Progenitor cell of endocrine pancreas (in vitro differentiated cells): ENCODE measurements around the gene CPA5. TPM values are rescaled to one million over a fixed set of nuclear protein-coding genes. Genes with fewer than 3 reads are reported as not detected.
A peak's percentile ranks its signal among the peaks of the same experiment; 100 is the strongest.

Experiments
- DNase-seq: peaks from one replicate; pipeline ENCODE4 v3.0.0; 2021; ENCODE audit warnings: low spot score; ENCODE audit not compliant: unreplicated experiment
- H3K27ac Mint-ChIP-seq: 2 replicates; pipeline ENCODE4 v1.8.0; 2021; ENCODE audit warnings: mild to moderate bottlenecking, moderate library complexity, mixed read lengths
- H3K27me3 Mint-ChIP-seq: 2 replicates; pipeline ENCODE4 v1.8.0; 2021; ENCODE audit warnings: mixed read lengths
- H3K36me3 Mint-ChIP-seq: 2 replicates; pipeline ENCODE4 v1.8.0; 2022; ENCODE audit warnings: mixed read lengths; ENCODE audit not compliant: insufficient read depth
- H3K4me1 Mint-ChIP-seq: 2 replicates; pipeline ENCODE4 v1.8.0; 2021; ENCODE audit warnings: low read depth, mixed read lengths
- H3K4me3 Mint-ChIP-seq: 2 replicates; pipeline ENCODE4 v1.8.0; 2021; ENCODE audit warnings: low read depth, mild to moderate bottlenecking, moderate library complexity, mixed read lengths
- H3K9me3 Mint-ChIP-seq: 2 replicates; pipeline ENCODE4 v1.8.0; 2021; ENCODE audit warnings: low read depth, mixed read lengths
- total RNA-seq: library from RNA; stranded (reverse); gene quantifications from 2 replicates; pipeline ENCODE4 v1.2.1, GENCODE V29; 2021
- TF ChIP-seq, protein P1 (sequence below): fragments of 200-600 bp; sonication (generic); IDR thresholded peaks from one replicate; pipeline ENCODE4 v1.5.0; 2021; ENCODE audit warnings: antibody characterized with exemption, mild to moderate bottlenecking; ENCODE audit not compliant: unreplicated experiment

CPA5 gene
- total RNA-seq, 1 donor from 2014 or later: not detected

DNA sequence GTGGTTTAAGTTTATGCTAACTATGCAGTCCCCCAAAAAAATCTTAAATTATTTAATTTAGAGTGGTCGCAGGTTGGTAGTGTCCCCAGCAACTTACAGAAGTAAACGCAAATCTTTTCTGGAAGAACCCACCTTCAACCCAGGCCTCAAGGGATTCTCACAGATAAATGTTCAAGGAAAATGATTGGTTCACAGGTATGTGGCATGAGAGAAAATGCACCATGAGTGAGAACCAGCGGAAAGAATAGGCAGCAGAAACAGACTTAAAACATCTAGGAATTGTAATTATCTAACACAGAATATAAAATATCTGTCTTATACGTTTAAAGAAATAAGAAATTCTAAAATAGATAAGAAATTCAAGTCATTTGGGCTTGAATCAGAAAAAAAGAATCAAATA, 2.7 kb upstream of the CPA5 start:
- Mint-ChIP-seq H3K27me3 (no peaks in the 10 kb centered on the region), H3K36me3 (no peaks in the 10 kb centered on the region), H3K27ac (no peak overlapping the region), H3K4me1 (peaks cover 13% of the 10 kb centered on the region), H3K9me3 (peaks cover 2% of the 10 kb centered on the region), H3K4me3 (no peak overlapping the region)
- DNase-seq: no peak
- TF ChIP-seq, protein P1, sequence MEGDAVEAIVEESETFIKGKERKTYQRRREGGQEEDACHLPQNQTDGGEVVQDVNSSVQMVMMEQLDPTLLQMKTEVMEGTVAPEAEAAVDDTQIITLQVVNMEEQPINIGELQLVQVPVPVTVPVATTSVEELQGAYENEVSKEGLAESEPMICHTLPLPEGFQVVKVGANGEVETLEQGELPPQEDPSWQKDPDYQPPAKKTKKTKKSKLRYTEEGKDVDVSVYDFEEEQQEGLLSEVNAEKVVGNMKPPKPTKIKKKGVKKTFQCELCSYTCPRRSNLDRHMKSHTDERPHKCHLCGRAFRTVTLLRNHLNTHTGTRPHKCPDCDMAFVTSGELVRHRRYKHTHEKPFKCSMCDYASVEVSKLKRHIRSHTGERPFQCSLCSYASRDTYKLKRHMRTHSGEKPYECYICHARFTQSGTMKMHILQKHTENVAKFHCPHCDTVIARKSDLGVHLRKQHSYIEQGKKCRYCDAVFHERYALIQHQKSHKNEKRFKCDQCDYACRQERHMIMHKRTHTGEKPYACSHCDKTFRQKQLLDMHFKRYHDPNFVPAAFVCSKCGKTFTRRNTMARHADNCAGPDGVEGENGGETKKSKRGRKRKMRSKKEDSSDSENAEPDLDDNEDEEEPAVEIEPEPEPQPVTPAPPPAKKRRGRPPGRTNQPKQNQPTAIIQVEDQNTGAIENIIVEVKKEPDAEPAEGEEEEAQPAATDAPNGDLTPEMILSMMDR: no peak

DNA sequence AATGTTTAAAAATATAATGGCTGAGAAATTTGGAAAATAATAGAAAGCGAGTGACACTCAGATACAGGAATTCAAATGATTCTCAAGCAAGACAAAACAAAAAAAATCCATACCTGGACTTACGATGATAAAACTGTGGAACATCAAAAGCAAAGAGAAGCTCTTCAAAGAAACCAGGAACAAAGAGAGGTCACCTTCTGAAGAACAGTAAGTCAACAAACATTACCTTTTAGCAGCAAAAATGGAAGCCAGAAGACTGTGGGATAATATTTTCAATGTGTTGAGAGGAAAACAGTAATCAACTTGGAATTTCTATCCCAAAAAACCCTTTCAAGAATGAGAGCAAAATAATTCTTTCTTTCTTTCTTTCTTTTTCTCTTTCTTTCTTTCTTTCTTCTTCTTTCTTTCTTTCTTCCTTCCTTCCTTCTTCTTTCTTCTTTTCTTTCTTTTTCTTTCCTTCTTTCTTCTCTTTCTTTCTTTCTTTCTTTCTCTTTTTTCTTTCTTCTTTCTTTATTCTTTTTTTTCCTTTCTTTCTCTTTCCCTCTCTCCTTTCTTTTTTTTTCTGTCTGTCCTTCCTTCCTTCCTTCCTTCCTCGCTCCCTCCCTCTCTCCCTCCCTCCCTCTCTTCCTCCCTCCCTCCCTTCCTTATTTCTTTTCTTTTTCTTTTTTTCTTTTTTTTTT, 1.8 kb upstream of the CPA5 start:
- no peak for DNase-seq
- Mint-ChIP-seq H3K27ac (no peak overlapping the region), H3K36me3 (no peaks in the 10 kb centered on the region), H3K9me3 (peaks cover 2% of the 10 kb centered on the region), H3K4me1 (peaks cover 13% of the 10 kb centered on the region), H3K27me3 (no peaks in the 10 kb centered on the region), H3K4me3 (no peak overlapping the region)
- TF ChIP-seq, protein P1: no peak

DNA sequence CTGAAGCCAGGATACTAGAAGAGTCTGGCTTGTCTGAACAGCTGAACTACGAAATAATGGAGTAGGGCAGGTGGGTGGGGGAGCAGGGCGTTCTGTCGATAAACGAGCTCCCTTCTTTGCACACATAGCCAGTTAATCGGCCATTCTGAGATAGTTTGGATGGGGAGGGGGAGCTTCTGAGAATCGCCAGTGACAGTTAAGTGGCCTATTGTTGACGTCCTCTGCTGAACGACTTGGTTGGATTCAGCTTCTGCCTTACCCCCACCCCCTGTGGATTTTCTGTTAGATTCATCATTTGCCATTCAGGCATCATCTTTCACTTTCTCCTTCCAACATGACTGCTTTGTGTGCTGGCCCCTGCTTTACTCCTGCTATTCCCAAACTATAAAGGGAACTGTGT, 520 bp downstream of the CPA5 start:
- Mint-ChIP-seq H3K27me3 (peaks cover 2% of the 10 kb centered on the region), H3K27ac (peak overlapping the region; percentile 19), H3K9me3 (peaks cover 2% of the 10 kb centered on the region), H3K36me3 (no peaks in the 10 kb centered on the region), H3K4me1 (peaks cover 15% of the 10 kb centered on the region), H3K4me3 (no peak overlapping the region)
- TF ChIP-seq, protein P1: no peak
- no peak for DNase-seq

DNA sequence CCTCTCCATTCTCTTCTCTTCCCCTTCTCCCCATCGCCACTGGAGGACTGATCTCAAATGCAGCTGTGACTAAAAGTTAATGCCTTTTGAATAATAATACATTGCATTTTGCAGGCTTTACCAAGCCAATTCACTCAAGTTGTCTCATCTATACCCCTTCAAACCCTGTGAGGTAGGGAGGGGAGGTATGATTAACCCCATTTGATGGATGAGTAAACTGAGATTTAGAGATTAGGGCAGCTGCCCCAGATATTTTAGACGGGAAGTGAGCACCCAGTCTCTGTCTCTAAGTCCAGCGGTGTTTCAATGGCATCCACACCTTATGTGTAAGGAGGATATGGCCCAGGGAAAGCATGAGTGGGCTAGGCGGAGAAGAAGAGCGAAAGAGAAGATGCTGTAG, 1.1 kb downstream of the CPA5 start:
- Mint-ChIP-seq H3K27me3 (peaks cover 2% of the 10 kb centered on the region), H3K4me1 (peaks cover 15% of the 10 kb centered on the region), H3K36me3 (no peaks in the 10 kb centered on the region), H3K27ac (no peak overlapping the region), H3K4me3 (no peak overlapping the region), H3K9me3 (peaks cover 2% of the 10 kb centered on the region)
- TF ChIP-seq, protein P1: no peak
- no peak for DNase-seq

DNA sequence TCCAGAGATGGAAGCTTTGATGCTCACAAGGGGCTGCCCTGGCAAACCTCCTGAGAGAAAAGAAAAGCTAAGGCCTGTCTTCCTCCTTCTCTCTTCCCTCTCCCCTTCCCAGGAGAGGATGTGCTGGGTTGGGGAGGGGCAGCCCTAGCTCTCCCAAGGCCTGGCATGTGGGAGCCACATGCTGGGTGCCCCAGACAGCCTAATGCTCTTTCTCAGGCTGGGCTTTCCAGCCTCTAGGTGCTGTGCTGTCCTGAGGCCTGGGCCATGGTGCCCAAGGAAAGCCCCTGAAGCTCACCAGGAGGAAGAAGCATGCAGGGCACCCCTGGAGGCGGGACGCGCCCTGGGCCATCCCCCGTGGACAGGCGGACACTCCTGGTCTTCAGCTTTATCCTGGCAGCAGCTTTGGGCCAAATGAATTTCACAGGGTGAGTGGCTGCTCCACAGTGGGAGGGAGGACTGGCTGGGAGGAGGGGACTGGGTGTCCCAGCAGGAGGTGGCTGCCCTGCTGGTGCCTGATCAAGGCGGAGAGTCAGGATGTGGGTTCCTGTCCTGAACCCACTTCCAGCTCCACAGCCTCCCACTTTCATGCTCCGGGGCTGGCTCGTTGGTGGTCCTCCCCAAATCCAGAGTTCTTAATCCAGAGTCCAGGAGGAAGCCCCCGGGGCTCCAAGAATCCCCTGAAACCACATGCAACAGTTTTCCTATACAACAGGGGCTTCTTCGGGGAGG, 1.7 kb downstream of the CPA5 start:
- Mint-ChIP-seq H3K27me3 (peaks cover 2% of the 10 kb centered on the region), H3K36me3 (no peaks in the 10 kb centered on the region), H3K27ac (no peak overlapping the region), H3K4me3 (no peak overlapping the region), H3K9me3 (peaks cover 2% of the 10 kb centered on the region), H3K4me1 (peaks cover 19% of the 10 kb centered on the region)
- DNase-seq: no peak
- TF ChIP-seq, protein P1: no peak
